Measurements from ENCODE around the gene MED12L.

Gene MED12L

DNA sequence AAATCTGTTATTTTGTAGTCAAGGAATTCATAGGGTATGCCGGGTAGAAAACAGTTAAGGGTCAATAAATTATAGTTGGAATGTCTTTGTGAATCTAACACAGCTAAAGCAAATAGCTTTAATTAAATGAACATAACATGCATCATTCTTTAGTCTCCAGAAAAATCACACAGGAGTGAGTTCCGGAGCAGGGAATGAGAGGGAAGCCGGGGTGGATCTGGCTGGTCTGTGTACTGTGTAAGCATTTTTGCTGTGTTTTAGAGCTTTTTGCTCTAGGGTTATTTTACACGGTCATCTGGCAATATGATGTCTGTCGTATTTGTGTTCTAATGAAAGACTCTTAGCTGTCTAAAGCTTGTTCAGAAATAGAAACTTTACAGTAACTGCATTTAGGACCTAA, 57.5 kb downstream of the MED12L start:
- no peak for DNase-seq

DNA sequence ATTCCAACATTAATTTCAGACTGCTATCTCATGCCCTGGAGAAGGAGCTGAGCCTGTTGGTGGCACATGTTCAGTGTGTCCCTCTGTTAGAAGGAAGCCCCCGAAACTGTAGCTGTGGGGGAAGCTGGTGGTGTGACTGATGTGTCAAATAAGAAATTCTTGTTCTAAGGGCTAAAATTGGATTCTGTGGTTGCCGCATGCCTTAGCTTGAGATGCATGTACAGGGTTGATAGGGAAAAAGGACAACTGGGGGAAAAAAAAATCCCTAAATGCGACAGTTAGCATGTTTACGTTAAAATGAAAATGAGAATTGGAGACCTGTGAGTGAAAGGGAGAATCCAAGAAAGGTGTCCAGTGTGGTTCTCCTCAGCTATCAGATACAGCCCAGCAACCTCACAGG, 58.6 kb downstream of the MED12L start:
- no peak for DNase-seq

DNA sequence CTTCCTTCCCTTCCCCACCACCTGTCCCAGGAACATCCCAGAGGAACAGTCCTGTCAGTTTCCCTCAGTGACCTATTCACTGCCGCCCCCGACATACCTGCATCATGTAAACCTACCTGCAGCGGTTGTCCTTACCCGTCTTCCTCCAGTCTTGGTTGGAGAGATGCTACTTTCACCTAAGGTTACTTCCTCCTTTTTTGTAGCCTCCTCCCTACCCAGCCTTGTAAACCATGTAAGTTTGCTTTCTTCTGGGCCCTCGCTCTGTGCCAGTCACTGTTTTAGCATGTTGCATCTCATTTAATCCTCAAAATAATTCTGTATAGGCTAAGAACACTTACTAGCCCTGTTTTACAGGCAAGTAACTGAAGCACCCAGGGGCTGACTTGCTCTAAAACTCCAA, 59.3 kb downstream of the MED12L start:
- no peak for DNase-seq

DNA sequence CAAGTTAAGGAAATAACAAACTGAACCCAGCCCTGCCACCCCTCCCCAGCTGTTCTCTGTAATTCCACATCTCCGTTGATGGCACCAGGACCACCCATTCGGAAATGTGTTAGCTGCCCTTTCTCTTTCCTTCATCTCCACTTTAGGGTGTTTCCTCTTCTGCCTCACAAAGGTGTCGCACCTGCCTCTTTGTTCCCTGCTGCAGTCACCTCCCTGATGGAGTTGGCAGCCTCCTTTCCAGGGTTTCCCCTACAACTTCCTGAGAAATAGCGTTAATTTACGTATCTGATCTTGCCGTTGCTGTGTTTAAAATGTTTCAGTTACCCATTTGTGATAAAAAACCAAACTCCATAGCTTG, 60.2 kb downstream of the MED12L start:
- no peak for DNase-seq

DNA sequence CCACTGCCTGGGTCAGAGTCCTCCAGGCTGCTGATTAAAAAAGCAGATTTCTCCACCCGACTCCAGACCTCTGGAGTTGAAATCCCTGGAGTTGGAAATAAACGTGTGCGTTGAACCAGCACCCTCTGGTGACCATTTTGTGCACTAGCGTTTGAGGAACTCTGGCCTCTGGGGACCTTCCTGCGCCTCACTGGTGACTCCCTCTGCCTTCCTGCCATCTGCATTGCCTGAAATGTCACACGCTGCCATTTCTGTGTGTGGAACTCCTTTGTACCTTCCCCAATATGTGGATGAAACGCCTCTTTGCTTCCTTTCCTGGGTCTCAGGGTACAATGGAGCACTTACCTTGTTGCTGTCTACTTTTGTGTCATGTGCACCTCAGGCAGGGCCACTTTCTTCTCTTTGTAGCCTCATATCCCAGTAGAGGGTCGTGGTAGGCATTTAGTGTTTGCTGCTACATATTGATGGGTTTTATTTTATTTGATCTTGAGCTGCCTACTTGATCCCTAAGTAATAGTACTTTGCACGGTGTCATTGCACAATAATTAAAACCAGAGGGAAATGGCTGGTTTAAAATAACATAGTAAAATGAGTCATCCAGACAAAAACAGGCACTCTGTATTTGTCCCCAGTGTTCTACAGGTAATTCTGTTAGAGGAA, 60.7 kb downstream of the MED12L start:
- peak; percentile 27 for DNase-seq

DNA sequence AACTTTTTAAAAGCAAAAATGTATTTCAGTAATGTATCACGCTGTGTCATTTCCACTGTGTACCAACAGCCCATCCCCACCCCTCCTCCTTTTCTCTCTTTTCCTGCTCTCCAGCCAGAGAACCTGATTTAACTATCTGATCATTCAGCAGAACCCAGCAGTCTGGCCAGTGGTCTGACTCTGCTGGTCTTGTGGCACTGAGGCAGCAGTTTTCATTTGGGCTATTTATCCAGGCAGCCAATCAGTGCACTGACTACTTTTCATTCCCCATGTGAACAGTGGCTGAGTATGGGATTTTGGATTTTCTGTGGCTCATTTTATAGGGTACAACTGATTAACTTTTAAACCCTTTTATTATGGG, 61.2 kb downstream of the MED12L start:
- DNase-seq = no peak

DNA sequence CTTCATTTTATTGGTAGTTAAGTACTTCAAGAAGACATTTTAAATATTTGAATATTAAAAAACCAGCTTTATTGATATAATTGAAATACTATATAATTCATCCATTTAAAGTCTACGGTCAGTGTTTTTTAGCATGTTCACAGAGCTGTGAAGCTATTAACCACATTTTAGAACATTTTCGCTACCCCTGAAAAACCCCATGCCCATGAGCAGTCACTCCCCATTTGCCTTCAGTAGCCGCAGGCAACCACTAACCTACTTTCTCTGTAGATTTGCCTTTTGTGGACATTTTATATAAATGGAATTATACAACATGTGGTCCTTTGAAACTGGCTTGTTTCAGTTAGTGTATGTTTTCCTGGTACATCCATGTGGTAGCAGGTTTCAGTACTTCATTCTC, 61.8 kb downstream of the MED12L start:
- no peak for DNase-seq

DNA sequence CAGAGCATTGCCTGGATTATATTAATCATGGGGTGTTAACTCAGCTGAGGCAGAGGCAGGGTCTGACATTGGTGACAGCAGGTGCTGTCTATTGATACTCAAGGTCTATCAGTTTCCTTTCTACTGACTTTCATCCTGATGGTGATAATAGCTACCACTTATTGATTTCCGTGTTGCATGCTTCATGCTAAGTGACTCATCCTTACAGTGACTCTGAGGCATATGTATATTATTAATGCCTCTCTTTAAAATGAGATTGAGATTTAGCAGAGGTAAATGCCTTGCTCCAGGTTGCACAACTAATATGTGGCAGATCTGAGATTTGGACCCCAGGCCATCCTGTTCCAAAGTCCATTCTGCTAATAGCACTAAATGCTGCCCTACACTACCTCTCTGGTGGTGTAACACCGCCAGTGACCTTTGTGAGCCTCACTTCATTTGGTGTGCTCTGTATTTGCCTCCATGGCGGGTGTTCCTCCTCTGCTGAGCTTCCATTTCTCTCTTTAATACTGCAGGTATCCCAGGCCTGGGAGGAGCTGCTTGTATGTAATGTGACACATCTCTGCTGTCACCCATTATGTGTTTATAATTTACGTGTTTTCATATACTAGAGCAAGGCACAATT, 67.1 kb downstream of the MED12L start:
- no peak for DNase-seq

DNA sequence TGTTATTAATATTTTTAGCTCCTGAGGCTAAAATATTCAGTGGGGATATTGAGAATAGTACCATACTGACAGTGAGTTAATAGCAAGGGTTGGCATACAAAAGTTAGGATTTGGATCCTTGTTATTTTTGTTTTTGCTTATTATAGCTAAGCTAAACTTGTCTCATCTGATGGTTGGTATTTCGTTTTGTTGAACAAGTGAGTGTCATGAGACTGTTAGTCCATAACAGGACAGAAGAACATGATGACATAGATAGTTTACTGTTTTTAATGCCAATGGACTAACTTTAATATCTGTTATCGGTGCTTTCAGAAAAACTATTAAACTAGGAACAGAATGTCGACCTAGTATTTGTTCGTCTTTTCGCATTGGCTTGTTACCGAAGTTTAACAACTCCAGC, 69.1 kb downstream of the MED12L start:
- DNase-seq = no peak

DNA sequence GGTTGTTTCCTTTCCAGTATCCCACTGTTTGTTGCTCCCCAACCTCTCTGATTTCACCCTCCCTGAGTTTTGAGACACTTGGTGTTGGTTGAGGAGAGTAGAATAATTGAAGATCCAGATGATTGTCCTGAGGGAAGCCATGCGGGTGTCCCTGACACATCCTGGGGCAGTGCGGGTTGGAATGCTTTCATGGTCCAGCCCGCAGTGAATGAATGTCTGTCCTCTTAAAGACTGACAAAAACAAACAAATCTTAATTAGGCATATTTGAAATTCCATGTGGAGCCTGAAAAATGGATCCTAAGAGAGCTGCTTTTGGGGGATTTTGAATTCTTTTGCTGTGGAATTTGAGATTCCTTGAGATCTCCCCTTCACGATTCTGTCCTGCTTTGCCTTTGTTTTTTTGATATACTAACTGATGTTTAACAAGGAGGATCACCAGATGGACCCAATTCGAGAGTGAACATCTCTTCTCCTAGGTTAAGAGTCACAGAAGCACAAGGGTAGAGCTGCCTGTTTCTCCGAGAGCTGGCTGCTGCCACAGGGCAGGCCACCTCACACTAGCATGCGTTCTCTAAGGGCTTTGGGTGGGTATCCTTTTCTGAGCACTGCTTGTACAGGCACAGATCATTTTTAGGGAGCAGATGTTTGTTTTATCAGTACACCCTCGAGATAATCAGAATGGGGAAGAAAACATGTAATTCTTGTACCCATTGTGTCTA, 70.1 kb downstream of the MED12L start:
- no peak for DNase-seq

DNA sequence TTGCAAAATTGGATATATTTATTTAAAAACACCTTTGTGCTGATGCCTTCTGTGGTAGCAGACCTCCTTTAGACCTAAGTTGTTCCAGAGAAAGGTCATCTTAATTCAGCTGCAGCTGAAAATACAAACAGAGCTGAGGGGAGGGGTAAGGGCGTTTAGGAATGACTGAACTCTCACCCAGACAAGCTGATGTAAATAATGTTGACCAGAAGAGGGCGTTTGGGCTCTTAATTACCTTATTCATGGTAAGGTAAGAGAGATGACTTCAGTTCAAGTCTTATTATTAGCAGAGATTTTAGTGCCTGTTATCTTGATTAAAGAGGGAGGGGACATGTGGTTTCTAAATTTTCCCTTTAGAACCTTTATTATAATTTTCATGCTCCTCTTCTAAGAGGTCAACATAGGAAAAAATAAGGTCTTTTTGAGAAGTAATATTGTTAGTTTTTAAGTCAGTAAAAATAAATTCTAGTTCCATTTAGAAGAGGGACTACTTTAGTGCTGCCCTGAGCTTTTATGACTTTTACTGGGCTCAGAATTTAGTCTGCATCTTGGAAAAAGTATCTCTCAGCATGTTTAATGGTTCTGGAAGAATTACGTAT, 71.3 kb downstream of the MED12L start:
- DNase-seq = no peak

DNA sequence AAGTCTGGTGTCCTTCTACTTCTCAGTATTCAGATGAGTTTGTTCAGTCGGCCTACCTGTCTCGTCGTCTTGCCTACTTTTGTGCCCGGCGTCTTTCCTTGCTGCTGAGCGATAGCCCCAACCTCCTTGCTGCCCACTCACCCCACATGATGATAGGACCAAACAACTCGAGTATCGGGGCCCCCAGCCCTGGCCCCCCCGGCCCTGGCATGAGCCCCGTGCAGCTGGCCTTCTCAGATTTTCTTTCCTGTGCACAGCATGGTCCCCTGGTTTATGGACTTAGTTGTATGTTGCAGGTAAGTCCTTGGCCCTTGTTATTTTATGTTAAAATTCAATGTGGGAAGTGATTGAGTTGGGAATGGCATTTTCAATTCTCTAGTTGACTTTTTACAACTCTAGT, 74.3 kb downstream of the MED12L start:
- no peak for DNase-seq

DNA sequence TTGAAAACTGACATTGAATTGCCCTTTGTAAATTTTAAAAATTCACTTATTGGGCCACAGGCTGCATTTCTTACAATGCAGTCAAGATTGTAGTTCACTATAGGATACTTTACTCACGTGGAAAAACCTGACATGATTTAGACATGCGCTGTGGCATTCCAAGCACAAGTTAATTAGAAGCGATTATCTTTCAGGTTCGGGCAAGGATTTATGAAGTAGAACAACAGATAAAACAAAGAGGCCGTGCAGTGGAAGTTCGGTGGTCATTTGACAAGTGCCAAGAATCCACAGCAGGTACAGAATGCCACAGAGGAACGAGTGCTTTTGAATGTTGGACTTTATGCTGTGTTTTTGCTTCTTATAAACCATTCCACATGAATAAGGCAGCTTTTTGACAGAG, 79.8 kb downstream of the MED12L start:
- no peak for DNase-seq

DNA sequence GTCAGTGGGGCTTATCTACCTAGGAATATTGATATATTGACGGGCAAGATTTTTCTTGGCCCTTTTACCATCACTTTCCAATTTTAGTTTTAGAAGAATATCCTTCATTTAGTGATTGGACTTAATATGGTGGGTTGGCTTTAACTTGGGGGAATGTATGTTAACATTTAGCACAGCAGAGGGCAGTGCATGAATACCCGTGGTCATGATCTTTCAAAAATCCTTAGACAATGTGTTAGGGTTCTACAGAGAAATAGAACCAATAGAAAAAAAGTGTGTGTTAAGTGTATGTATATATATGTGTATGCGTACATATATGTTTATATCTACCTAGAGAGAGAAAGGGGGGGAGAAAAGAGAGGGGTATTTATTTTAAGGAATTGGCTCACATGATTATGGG, 80.7 kb downstream of the MED12L start:
- DNase-seq = no peak

DNA sequence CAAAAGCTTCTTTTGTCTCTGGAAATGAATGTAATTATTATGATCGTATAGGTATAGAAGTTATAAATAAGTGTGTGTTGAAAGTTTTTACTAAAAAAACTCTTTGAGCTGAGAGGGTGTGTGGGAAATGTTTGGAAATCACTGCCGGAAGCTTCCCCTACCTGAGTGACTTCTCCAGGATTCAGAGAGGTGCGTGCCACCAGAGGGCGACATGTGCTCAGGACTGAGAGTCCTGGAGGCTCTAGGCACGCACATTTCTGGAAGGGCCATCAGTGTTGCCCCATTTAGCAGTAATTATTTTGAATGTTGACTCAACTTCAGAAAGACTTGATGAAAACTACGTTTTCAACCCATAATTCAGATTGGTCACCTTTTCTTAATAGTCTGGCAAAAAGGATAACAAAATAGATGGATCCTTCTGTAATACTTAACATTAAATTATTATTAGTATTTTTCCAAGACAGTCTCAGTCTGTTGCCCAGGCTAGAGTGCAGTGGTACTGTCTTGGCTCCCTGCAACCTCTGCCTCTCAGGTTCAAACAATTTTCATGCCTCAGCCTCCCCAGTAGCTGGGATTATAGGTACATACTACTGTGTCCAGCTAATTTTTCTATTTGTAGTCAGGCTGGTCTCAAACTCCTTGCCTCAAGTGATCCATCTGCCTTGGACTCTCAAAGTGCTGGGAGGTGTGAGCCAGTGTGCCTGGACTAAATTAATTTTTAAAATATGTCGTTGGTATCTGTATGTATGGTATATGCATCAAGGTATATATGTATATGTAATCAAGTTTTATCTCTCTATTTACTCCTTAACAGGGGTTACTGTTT, 83.0 kb downstream of the MED12L start:
- DNase-seq = peak; percentile 84

DNA sequence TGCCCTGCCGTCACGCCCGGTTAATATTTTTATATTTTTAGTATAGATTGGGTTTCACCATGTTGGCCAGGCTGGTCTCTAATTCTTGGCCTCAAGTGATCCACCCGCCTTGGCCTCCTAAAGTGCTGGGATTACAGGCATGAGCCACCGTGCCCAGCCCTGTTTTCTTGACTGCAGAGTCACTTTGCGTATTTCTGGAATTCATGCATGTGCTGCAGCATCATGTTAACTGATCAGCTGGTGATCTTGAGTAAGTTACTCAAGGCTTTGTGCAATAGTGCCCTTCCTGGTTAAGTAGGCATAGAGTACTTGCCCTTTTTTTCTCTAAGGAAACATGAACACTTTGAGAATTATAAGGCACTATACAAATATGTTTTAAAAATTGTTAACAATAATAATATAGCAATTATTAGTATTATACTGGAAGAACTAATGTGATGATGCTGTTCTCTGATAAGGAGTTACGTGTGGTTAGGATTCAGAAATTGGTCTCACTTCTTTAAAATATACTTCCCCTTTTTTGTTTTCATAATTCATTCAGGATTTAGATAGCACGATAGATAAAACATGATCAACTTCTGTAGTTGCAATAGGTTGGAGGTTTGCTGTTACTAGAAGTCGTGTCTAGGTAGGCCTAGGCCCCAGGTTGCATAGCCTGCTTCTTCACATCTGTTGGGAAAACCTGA, 83.9 kb downstream of the MED12L start:
- no peak for DNase-seq

DNA sequence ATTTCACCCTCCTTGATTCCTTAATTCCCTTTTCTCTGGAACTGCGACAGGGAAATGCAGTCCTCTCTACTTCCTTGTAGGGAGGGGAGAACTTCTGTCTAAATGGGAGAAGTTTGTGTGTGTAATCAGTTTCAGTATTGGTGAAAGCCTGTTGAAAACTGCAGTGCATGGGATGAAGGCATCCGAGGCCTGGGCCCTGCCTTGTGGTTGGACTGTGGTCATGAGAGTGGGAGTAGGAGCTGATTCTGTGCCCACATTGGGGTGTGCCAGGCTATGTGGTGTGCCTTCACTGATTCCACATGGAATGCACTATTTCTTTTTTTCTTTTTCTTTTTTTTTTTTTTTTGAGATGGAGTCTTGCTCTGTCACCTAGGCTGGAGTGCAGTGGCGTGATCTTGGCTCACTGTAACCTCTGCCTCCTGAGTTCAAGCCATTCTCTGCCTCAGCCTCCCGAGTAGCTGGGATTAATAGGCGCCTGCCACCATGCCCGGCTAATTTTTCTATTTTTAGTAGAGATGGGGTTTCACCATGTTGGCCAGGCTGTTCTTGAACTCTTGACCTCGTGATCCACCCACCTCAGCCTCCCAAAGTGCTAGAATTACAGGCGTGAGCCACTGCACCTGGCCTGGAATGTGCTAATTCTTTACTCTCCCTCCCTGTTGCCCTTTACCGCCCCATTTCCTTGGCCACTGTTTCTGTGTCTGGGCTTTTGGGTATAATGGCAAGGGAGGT, 84.7 kb downstream of the MED12L start:
- DNase-seq = peak; percentile 30

DNA sequence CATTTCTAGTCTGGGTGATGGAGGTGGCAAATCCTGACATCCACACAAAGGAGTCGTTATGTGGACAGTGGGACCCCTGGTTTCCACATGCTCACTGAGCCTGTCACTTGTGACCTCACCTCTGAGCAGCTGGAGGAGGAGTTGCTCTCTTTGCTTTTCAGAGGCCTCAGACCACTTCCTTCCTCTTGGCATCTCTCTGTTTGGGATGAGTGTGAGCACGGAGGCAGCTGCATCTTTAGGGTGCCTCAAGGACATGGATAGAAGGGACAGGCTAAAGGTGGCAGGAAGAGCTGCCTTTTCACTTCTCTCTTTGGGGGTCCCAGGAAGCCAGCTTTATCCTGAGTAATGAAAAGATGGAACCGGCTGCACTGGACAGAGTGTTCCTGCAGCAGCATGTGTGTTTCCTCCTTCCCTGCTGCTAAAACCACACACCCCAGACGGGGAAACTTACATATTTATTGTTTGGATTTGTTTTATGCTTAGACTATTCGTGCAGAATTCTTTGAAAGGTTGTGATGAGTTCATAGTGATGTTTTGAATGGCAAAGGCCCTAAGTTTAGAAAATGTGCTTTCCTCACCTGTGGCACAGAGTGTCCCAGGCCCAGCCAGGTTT, 85.8 kb downstream of the MED12L start:
- DNase-seq = no peak

DNA sequence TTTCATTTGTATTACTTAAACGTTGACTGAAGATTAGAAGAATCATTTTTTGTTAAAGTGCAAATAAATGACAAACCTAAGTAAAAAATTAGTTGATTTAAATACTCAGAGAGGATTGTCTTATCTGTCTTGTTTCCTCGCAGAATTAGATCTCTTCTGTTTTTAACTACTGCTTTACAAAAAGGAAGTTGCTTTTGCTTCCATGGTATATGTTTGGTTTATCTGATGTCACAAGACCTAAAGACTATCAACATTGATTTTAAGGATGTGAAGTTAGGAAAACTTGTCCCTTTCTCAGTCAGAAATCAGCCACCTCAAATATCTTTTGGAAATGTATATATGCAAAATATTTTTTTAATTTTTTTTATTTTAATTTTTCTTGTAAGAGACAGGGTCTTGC, 88.9 kb downstream of the MED12L start:
- no peak for DNase-seq

DNA sequence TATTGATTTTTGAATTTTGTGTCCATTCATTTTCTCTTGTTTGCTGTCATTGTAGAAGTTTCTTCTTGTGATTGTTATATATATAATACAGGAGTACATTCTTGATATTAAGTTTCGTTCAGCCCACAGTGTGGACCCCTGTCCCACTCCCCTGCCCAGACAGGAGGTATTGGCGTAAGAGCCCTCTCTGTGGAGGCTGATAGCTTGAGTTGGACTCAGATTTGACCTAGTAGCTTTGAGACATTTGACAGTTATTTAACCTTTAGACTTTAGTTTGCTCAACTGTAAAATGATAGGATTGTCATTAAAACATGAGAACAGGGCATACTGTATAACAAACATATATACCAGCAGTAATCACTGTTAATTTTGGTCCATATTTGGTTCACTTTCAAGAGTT, 90.5 kb downstream of the MED12L start:
- DNase-seq = no peak

DNA sequence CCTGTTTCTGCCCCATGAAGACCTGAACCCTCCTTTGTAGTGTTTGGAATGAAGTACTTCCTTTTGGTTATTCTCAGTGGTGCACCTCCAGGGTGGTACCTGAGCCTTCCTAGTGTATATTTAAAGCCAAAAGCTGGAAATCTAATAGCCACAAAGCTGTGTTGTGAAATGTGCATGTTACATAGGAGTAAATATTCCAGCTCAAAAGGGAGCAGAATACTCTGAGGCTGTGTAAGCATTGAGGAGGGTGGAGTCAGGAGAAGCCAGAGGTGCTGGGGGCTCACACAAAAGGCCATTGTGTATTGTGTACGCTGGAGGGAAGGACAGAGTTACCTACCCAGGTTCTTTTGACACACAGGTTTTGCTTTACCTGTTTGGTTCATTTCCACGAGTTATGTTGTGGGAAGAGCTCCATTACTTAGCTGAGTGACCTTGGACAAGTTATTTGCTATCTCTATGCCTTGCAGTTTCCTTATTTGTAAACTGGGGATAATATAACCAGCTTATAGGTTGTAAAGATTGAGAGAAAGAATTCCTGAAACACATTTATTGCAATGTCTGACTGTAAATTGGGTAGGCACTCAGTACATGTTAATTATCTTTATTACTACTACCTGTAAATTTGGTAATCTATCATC, 92.9 kb downstream of the MED12L start:
- DNase-seq = no peak
